Upper lobe of left lung (tissue), 6 donors: ENCODE data around the gene DYNLL1. TPM values are rescaled to one million over a fixed set of nuclear protein-coding genes. Genes with fewer than 3 reads are reported as not detected.
A peak's percentile ranks its signal among the peaks of the same experiment; 100 is the strongest.

Experiments
- ATAC-seq, 2 donors: fragments of 200-7000 bp; cut with Tn5 transposase; one replicate each; pipeline ENCODE4 v1.9.1; 2022; ENCODE audit warnings: mild to moderate bottlenecking in 2 of 2, moderate library complexity in 2 of 2; ENCODE audit not compliant: low FRiP score in 2 of 2
- DNase-seq, 2 donors: peaks; one replicate each; pipeline ENCODE4 v3.0.0-alpha.2; 2019 to 2020
- H3K27ac ChIP-seq, 4 donors: fragments of 200-600 bp; sonication (generic); one replicate each; pipeline ENCODE4 v1.5.1; 2016 to 2019
- H3K27me3 ChIP-seq, 4 donors: fragments of 200-600 bp; sonication (generic); one replicate each; pipeline ENCODE4 v1.5.1; 2017 to 2019
- H3K36me3 ChIP-seq, 4 donors: fragments of 200-600 bp; sonication (generic); one replicate each; pipeline ENCODE4 v1.5.1; 2016 to 2019
- H3K4me1 ChIP-seq, 4 donors: fragments of 200-600 bp; sonication (generic); one replicate each; pipeline ENCODE4 v1.5.1; 2018 to 2019
- H3K4me3 ChIP-seq, 4 donors: fragments of 200-600 bp; sonication (generic); one replicate each; pipeline ENCODE4 v1.5.1; 2017 to 2019; ENCODE audit warnings: mild to moderate bottlenecking in 2 of 4, moderate library complexity in 1 of 4
- H3K9me3 ChIP-seq, 4 donors: fragments of 200-600 bp; sonication (generic); one replicate each; pipeline ENCODE4 v1.5.1; 2018 to 2019
- CTCF ChIP-seq, 6 experiments: fragments of 450-650 bp in 4 of 6; fragments of 200-600 bp in 2 of 6; sonication (generic) in 2 of 6; IDR thresholded peaks; one replicate each; pipeline ENCODE4 v1.5.1; 2016 to 2019; ENCODE audit warnings: antibody characterized with exemption in 6 of 6
- EP300 ChIP-seq, 4 donors: sonication (generic); formaldehyde crosslinking; IDR thresholded peaks; one replicate each; pipeline ENCODE4 v1.5.1; 2017; ENCODE audit warnings: antibody characterized with exemption in 4 of 4, control low read depth in 2 of 4
- POLR2A ChIP-seq, 4 donors: fragments of 450-650 bp; IDR thresholded peaks; one replicate each; pipeline ENCODE4 v1.5.1; 2016 to 2017; ENCODE audit warnings: antibody characterized with exemption in 4 of 4, mild to moderate bottlenecking in 2 of 4
- POLR2AphosphoS5 ChIP-seq, 2 donors: sonication (generic); formaldehyde crosslinking; IDR thresholded peaks; one replicate each; pipeline ENCODE4 v1.5.1; 2017; ENCODE audit warnings: antibody characterized with exemption in 2 of 2
- WGBS, 2 donors: methylation state at CpG; one replicate each; pipeline ENCODE4 v1.1.5; 2017 to 2018; 5-methylcytosine and 5-hydroxymethylcytosine counted together
- total RNA-seq, 6 donors: library from RNA; depleted of rRNA in 4 of 6; stranded (reverse); fragments of >200 nt in 4 of 6; gene quantifications; one replicate each; pipeline versions ENCODE4 v1.1.0 to v1.2.1, GENCODE V29; 2016 to 2021
- donor health status: DM: no; HTN: no; CAD: no; lungs with moderate emphysema.
- donor health status: DM: no; HTN: yes; CAD: no; lungs with severe emphysema.

DYNLL1 gene
- total RNA-seq, 6 donors from 2014 or later = 61.5 to 330 (median 176) TPM

GRCh38 chr12:120496413-120497340 lies 764 bp downstream of the DYNLL1 start:
- DNase-seq (peak; percentile 58 to 67), ATAC-seq (peak; percentile 75 to 84)
- H3K9me3 ChIP-seq = no peaks in the 10 kb centered on the region
- no peaks in the 10 kb centered on the region for H3K27me3 ChIP-seq
- TF ChIP-seq POLR2A (IDR thresholded peaks at IDR 0.05) (no peak), EP300 (IDR thresholded peaks at IDR 0.05) (no peak), POLR2AphosphoS5 (IDR thresholded peaks at IDR 0.05) (no peak), CTCF (IDR thresholded peaks at IDR 0.05) (no peak)
- WGBS, 2 donors = 1% methylated on average over 31 to 47 of the region's 47 CpGs
- peak overlapping the region; percentile 81 to 96 (median 90) for H3K27ac ChIP-seq
- H3K36me3 ChIP-seq = peaks cover 0 to 29% (median 10%) of the 10 kb centered on the region in 4 donors
- H3K4me3 ChIP-seq = peak overlapping the region; percentile 88 to 99 (median 97)
- peaks cover 18 to 26% (median 22%) of the 10 kb centered on the region in 4 donors for H3K4me1 ChIP-seq

GRCh38 chr12:120497524-120498150 lies 1.7 kb downstream of the DYNLL1 start:
- no peaks in the 10 kb centered on the region for H3K27me3 ChIP-seq
- peaks cover 0 to 36% (median 11%) of the 10 kb centered on the region in 4 donors for H3K36me3 ChIP-seq
- TF ChIP-seq POLR2AphosphoS5 (IDR thresholded peaks at IDR 0.05) (no peak), EP300 (IDR thresholded peaks at IDR 0.05) (no peak), POLR2A (IDR thresholded peaks at IDR 0.05) (no peak), CTCF (IDR thresholded peaks at IDR 0.05) (no peak)
- H3K27ac ChIP-seq = peak overlapping the region in 3 of 4 donors; percentile 87 to 96 (median 92)
- no peak for DNase-seq
- H3K4me1 ChIP-seq = peaks cover 18 to 26% (median 22%) of the 10 kb centered on the region in 4 donors
- peak overlapping the region in 3 of 4 donors; percentile 88 to 99 (median 99) for H3K4me3 ChIP-seq
- WGBS, 2 donors = 32 to 35% methylated on average over 9 of the region's 9 CpGs
- H3K9me3 ChIP-seq = no peaks in the 10 kb centered on the region
- ATAC-seq = no peak

- Histone ChIP-seq H3K36me3 (peaks cover 5 to 50% (median 18%) of the 10 kb centered on the region in 4 donors), H3K27ac (no peak overlapping the region), H3K4me3 (no peak overlapping the region), H3K27me3 (no peaks in the 10 kb centered on the region), H3K9me3 (no peaks in the 10 kb centered on the region), H3K4me1 (peaks cover 18 to 26% (median 22%) of the 10 kb centered on the region in 4 donors)
- WGBS, 2 donors = 84 to 90% methylated on average over 3 of the region's 3 CpGs
- TF ChIP-seq POLR2A (IDR thresholded peaks at IDR 0.05) = no peak
- no peak for TF ChIP-seq EP300 (IDR thresholded peaks at IDR 0.05)
- no peak for TF ChIP-seq CTCF (IDR thresholded peaks at IDR 0.05)
- TF ChIP-seq POLR2AphosphoS5 (IDR thresholded peaks at IDR 0.05) = no peak
- no peak for ATAC-seq
- DNase-seq = no peak
Observed at GRCh38 chr12:120498870-120499515, 3.1 kb downstream of the DYNLL1 start.

GRCh38 chr12:120500581-120500980 lies 4.7 kb downstream of the DYNLL1 start:
- H3K4me3 ChIP-seq = no peak overlapping the region
- peaks cover 14 to 18% (median 16%) of the 10 kb centered on the region in 4 donors for H3K4me1 ChIP-seq
- no peaks in the 10 kb centered on the region for H3K9me3 ChIP-seq
- peaks cover 8 to 64% (median 23%) of the 10 kb centered on the region in 4 donors for H3K36me3 ChIP-seq
- ATAC-seq (no peak), DNase-seq (no peak)
- 85 to 92% methylated on average over 1 of the region's 1 CpG for WGBS, 2 donors
- TF ChIP-seq POLR2AphosphoS5 (IDR thresholded peaks at IDR 0.05) = no peak
- no peak for TF ChIP-seq POLR2A (IDR thresholded peaks at IDR 0.05)
- no peak for TF ChIP-seq EP300 (IDR thresholded peaks at IDR 0.05)
- H3K27ac ChIP-seq = no peak overlapping the region
- H3K27me3 ChIP-seq = no peaks in the 10 kb centered on the region

- no peak overlapping the region for H3K27ac ChIP-seq
- WGBS, 2 donors = 86 to 89% methylated on average over 2 to 4 of the region's 4 CpGs
- H3K9me3 ChIP-seq = no peaks in the 10 kb centered on the region
- ATAC-seq (no peak), DNase-seq (no peak)
- H3K4me1 ChIP-seq = no peaks in the 10 kb centered on the region
- no peak overlapping the region for H3K4me3 ChIP-seq
- no peak for TF ChIP-seq CTCF (IDR thresholded peaks at IDR 0.05)
- no peak for TF ChIP-seq EP300 (IDR thresholded peaks at IDR 0.05)
- no peak for TF ChIP-seq POLR2A (IDR thresholded peaks at IDR 0.05)
- no peaks in the 10 kb centered on the region for H3K27me3 ChIP-seq
- H3K36me3 ChIP-seq = peaks cover 10 to 74% (median 30%) of the 10 kb centered on the region in 4 donors
Observed at GRCh38 chr12:120504587-120504986, 8.7 kb downstream of the DYNLL1 start.
